ENCODE measurements around the gene MED13L. TPM values are rescaled to one million over a fixed set of nuclear protein-coding genes. Genes with fewer than 3 reads are reported as not detected.

Gene MED13L
- total and polyA plus RNA-seq, 2 donors (not counting 3 experiments of a cell fraction or from before 2014, with no cell fraction given) = 27.4 to 93.6 TPM

GRCh38 chr12:116091579-116091978, 185.9 kb downstream of the MED13L start:
- Histone ChIP-seq H3K36me3 (ENCODE audit: control insufficient read depth in 2 of 2, extremely low read depth in 1 of 2, insufficient read depth in 2 of 2, low read length in 2 of 2) (no peaks in the 10 kb centered on the region), H2AFZ (ENCODE audit: low read depth, low read length) (no peak overlapping the region), H3K27ac (ENCODE audit: insufficient read depth, low read depth, low read length) (no peak overlapping the region), H3K9me3 (replicated peaks; ENCODE audit: control insufficient read depth, insufficient read depth, low read length) (no peaks in the 10 kb centered on the region), H3K27me3 (ENCODE audit: control insufficient read depth in 2 of 2, insufficient read depth in 2 of 2, low read length in 2 of 2) (no peaks in the 10 kb centered on the region), H3K79me2 (ENCODE audit: control insufficient read depth, insufficient read depth, low read length) (peaks cover 19% of the 10 kb centered on the region), H3K9ac (replicated peaks; ENCODE audit: extremely low read depth, insufficient read depth, low read length) (no peak overlapping the region), H3K4me3 (replicated peaks in 1 of 3; ENCODE audit: insufficient read depth in 1 of 3, low read depth in 1 of 3, low read length in 3 of 3) (no peak overlapping the region), H3K9me1 (replicated peaks; ENCODE audit: control insufficient read depth, extremely low read depth, insufficient read depth, low read length) (no peaks in the 10 kb centered on the region), H3K4me1 (ENCODE audit: control insufficient read depth, extremely low read depth, insufficient read depth, low read length) (peaks cover 5% of the 10 kb centered on the region), H4K20me1 (replicated peaks; ENCODE audit: control insufficient read depth, extremely low read depth, insufficient read depth, low read length) (peaks cover 2% of the 10 kb centered on the region), H3K4me2 (ENCODE audit: insufficient read depth, low read length) (no peak overlapping the region)
- DNase-seq (ENCODE audit: low read depth, low spot score) (no peak), FAIRE-seq (no peak)
- dilution Hi-C loops (cut with MboI; ENCODE audit: extremely low pct_ligation_motif_present, low sequenced_read_pairs) = no loop called here
- TF ChIP-seq GATA2 (IDR thresholded peaks at IDR 0.05; ENCODE audit: insufficient read depth, insufficient read length, low read depth, low read length) = no peak
- no peak for TF ChIP-seq MYC (IDR thresholded peaks at IDR 0.05; ENCODE audit: low read depth, low read length)
- no peak for TF ChIP-seq POLR2AphosphoS5 (IDR thresholded peaks at IDR 0.05; ENCODE audit: insufficient read depth, low read depth, low read length)
- TF ChIP-seq JUN (IDR thresholded peaks at IDR 0.05; ENCODE audit: borderline replicate concordance, insufficient read depth, insufficient read length, low read depth) = no peak
- no peak for TF ChIP-seq FOS (IDR thresholded peaks at IDR 0.05; ENCODE audit: borderline replicate concordance, insufficient read depth, low read length)
- TF ChIP-seq EZH2 (IDR thresholded peaks at IDR 0.05; ENCODE audit: borderline replicate concordance, low read depth, low read length, severe bottlenecking) = no peak
- TF ChIP-seq CTCF (IDR thresholded peaks at IDR 0.05; ENCODE audit: extremely low read depth in 1 of 2, insufficient read depth in 1 of 2, low read depth in 1 of 2, low read length in 2 of 2) = no peak
- TF ChIP-seq POLR2A (IDR thresholded peaks at IDR 0.05; ENCODE audit: low read depth, low read length) = no peak
- TF ChIP-seq MAX (IDR thresholded peaks at IDR 0.05; ENCODE audit: insufficient read depth, insufficient read length) = no peak
- ChIA-PET POLR2A (interaction anchor here (0.7 kb wide), 1 partner anchor 38 kb away, joined by 3 read pairs; no protein-coding TSS in a partner anchor), CTCF (interaction anchor here (1.0 to 1.3 kb wide), 2 partner anchors 24 to 94 kb away, joined by 3 read pairs; no protein-coding TSS in a partner anchor)
- no TSS peak for BruUV-seq (replicated peaks)
- intact Hi-C loops (cut with micrococcal nuclease) = no loop called here
